Activated T-helper 2 cell treated with anti-CD3 and anti-CD28 coated beads, Interferon-gamma antibody, Interleukin-2, Interleukin-4, amounts not matched to agents 10 μg/mL and 5 μg/mL and 100 μg/mL, durations not matched to agents 14 hours and 24 hours and 36 hours (primary cell): ENCODE results near the gene TUBGCP4. TPM values are rescaled to one million over a fixed set of nuclear protein-coding genes. Genes with fewer than 3 reads are reported as not detected.
A peak's percentile ranks its signal among the peaks of the same experiment; 100 is the strongest.

Experiments
- DNase-seq: peaks from one replicate; pipeline ENCODE4 v3.0.0; 2021; ENCODE audit warnings: low spot score
- H3K27ac Mint-ChIP-seq: one replicate; pipeline ENCODE4 v1.8.0; 2021; ENCODE audit warnings: mixed read lengths
- H3K27me3 Mint-ChIP-seq: one replicate; pipeline ENCODE4 v1.8.0; 2021; ENCODE audit warnings: low read depth, mixed read lengths
- H3K36me3 Mint-ChIP-seq: one replicate; pipeline ENCODE4 v1.8.0; 2021; ENCODE audit warnings: low read depth, mixed read lengths
- H3K4me1 Mint-ChIP-seq: one replicate; pipeline ENCODE4 v1.8.0; 2021; ENCODE audit warnings: low read depth, mixed read lengths
- H3K4me3 Mint-ChIP-seq: one replicate; pipeline ENCODE4 v1.8.0; 2021; ENCODE audit warnings: low read depth, mild to moderate bottlenecking, moderate library complexity, mixed read lengths
- H3K9me3 Mint-ChIP-seq: one replicate; pipeline ENCODE4 v1.8.0; 2021; ENCODE audit warnings: mixed read lengths
- intact Hi-C: fragments of 100-400 bp; cut with micrococcal nuclease; formaldehyde crosslinking; loops from one replicate; pipeline ENCODE4 v1.15.1; 2023
- total RNA-seq: library from RNA; stranded (reverse); gene quantifications from 2 replicates; pipeline ENCODE4 v1.2.3, GENCODE V29; 2022

The TUBGCP4 gene
- total RNA-seq, 1 donor from 2014 or later = 48.2 TPM

- Mint-ChIP-seq H3K27ac (no peak overlapping the region), H3K27me3 (no peaks in the 10 kb centered on the region), H3K4me3 (no peak overlapping the region), H3K36me3 (peaks cover 67% of the 10 kb centered on the region), H3K9me3 (no peaks in the 10 kb centered on the region), H3K4me1 (no peaks in the 10 kb centered on the region)
- no peak for DNase-seq
- intact Hi-C loops = no loop called here
These were observed 41.2 kb downstream of the TUBGCP4 start for GRCh38 chr15:43412096-43412495.

GRCh38 chr15:43414196-43414595 is 43.3 kb downstream of the TUBGCP4 start:
- intact Hi-C loops = no loop called here
- no peaks in the 10 kb centered on the region for H3K27me3 Mint-ChIP-seq
- no peak overlapping the region for H3K27ac Mint-ChIP-seq
- no peaks in the 10 kb centered on the region for H3K9me3 Mint-ChIP-seq
- peaks cover 60% of the 10 kb centered on the region for H3K36me3 Mint-ChIP-seq
- no peak overlapping the region for H3K4me3 Mint-ChIP-seq
- H3K4me1 Mint-ChIP-seq = no peaks in the 10 kb centered on the region
- DNase-seq = no peak

GRCh38 chr15:43420435-43420834 is 49.5 kb downstream of the TUBGCP4 start:
- intact Hi-C loops = no loop called here
- no peaks in the 10 kb centered on the region for H3K9me3 Mint-ChIP-seq
- no peak for DNase-seq
- no peak overlapping the region for H3K4me3 Mint-ChIP-seq
- no peak overlapping the region for H3K27ac Mint-ChIP-seq
- no peaks in the 10 kb centered on the region for H3K27me3 Mint-ChIP-seq
- H3K4me1 Mint-ChIP-seq = peaks cover 6% of the 10 kb centered on the region
- H3K36me3 Mint-ChIP-seq = peaks cover 30% of the 10 kb centered on the region

GRCh38 chr15:43420876-43421275 is 50.0 kb downstream of the TUBGCP4 start:
- no peak for DNase-seq
- intact Hi-C loops = no loop called here
- Mint-ChIP-seq H3K36me3 (peaks cover 26% of the 10 kb centered on the region), H3K4me1 (peaks cover 6% of the 10 kb centered on the region), H3K9me3 (no peaks in the 10 kb centered on the region), H3K27me3 (no peaks in the 10 kb centered on the region), H3K27ac (no peak overlapping the region), H3K4me3 (no peak overlapping the region)

- H3K4me3 Mint-ChIP-seq = no peak overlapping the region
- no peaks in the 10 kb centered on the region for H3K9me3 Mint-ChIP-seq
These were observed 52.9 kb downstream of the TUBGCP4 start for GRCh38 chr15:43423793-43424192.

GRCh38 chr15:43429687-43430086 is 58.8 kb downstream of the TUBGCP4 start:
- Mint-ChIP-seq H3K27me3 (no peaks in the 10 kb centered on the region), H3K4me1 (no peaks in the 10 kb centered on the region), H3K9me3 (no peaks in the 10 kb centered on the region), H3K27ac (no peak overlapping the region), H3K36me3 (peaks cover 31% of the 10 kb centered on the region), H3K4me3 (no peak overlapping the region)
- intact Hi-C loops = loop anchor here (5.0 kb wide), 1 partner anchor 42 kb away; no protein-coding TSS in a partner anchor
- no peak for DNase-seq

More at GRCh38 chr15:43423793-43424192, 52.9 kb downstream of the TUBGCP4 start:
- no peak for DNase-seq
- intact Hi-C loops = no loop called here
- peaks cover 6% of the 10 kb centered on the region for H3K4me1 Mint-ChIP-seq
- no peaks in the 10 kb centered on the region for H3K27me3 Mint-ChIP-seq
- H3K36me3 Mint-ChIP-seq = peaks cover 30% of the 10 kb centered on the region
- H3K27ac Mint-ChIP-seq = no peak overlapping the region

- no peak overlapping the region for H3K27ac Mint-ChIP-seq
These were observed 62.3 kb downstream of the TUBGCP4 start for GRCh38 chr15:43433165-43433564.

GRCh38 chr15:43433661-43434303 is 62.9 kb downstream of the TUBGCP4 start:
- H3K4me1 Mint-ChIP-seq = no peaks in the 10 kb centered on the region
- H3K36me3 Mint-ChIP-seq = peaks cover 26% of the 10 kb centered on the region
- intact Hi-C loops = loop anchor here (5.0 kb wide), 1 partner anchor 46 kb away; no protein-coding TSS in a partner anchor
- no peak overlapping the region for H3K4me3 Mint-ChIP-seq
- DNase-seq = no peak
- H3K27ac Mint-ChIP-seq = no peak overlapping the region
- H3K27me3 Mint-ChIP-seq = no peaks in the 10 kb centered on the region
- H3K9me3 Mint-ChIP-seq = no peaks in the 10 kb centered on the region

More at GRCh38 chr15:43433165-43433564, 62.3 kb downstream of the TUBGCP4 start:
- Mint-ChIP-seq H3K36me3 (peaks cover 25% of the 10 kb centered on the region), H3K9me3 (no peaks in the 10 kb centered on the region), H3K4me3 (no peak overlapping the region), H3K27me3 (no peaks in the 10 kb centered on the region), H3K4me1 (no peaks in the 10 kb centered on the region)
- DNase-seq = no peak
- intact Hi-C loops = loop anchor here (5.0 kb wide), 1 partner anchor 46 kb away; no protein-coding TSS in a partner anchor

GRCh38 chr15:43434446-43434845 is 63.5 kb downstream of the TUBGCP4 start:
- no peak for DNase-seq
- H3K4me3 Mint-ChIP-seq = no peak overlapping the region
- H3K27me3 Mint-ChIP-seq = no peaks in the 10 kb centered on the region
- no peak overlapping the region for H3K27ac Mint-ChIP-seq
- intact Hi-C loops = loop anchor here (5.0 kb wide), 1 partner anchor 47 kb away; no protein-coding TSS in a partner anchor
- H3K9me3 Mint-ChIP-seq = no peaks in the 10 kb centered on the region
- peaks cover 26% of the 10 kb centered on the region for H3K36me3 Mint-ChIP-seq
- H3K4me1 Mint-ChIP-seq = no peaks in the 10 kb centered on the region

GRCh38 chr15:43436395-43436794 is 65.5 kb downstream of the TUBGCP4 start:
- Mint-ChIP-seq H3K27ac (no peak overlapping the region), H3K4me1 (peaks cover 7% of the 10 kb centered on the region), H3K27me3 (no peaks in the 10 kb centered on the region), H3K9me3 (no peaks in the 10 kb centered on the region), H3K36me3 (peaks cover 30% of the 10 kb centered on the region), H3K4me3 (no peak overlapping the region)
- intact Hi-C loops = no loop called here
- DNase-seq = no peak

- no peak for DNase-seq
- intact Hi-C loops = no loop called here
- H3K9me3 Mint-ChIP-seq = no peaks in the 10 kb centered on the region
- peaks cover 19% of the 10 kb centered on the region for H3K36me3 Mint-ChIP-seq
- H3K4me3 Mint-ChIP-seq = no peak overlapping the region
- H3K27me3 Mint-ChIP-seq = no peaks in the 10 kb centered on the region
- H3K4me1 Mint-ChIP-seq = peaks cover 7% of the 10 kb centered on the region
- no peak overlapping the region for H3K27ac Mint-ChIP-seq
These were observed 68.4 kb downstream of the TUBGCP4 start for GRCh38 chr15:43439268-43439667.

- Mint-ChIP-seq H3K9me3 (no peaks in the 10 kb centered on the region), H3K4me3 (no peak overlapping the region), H3K27me3 (no peaks in the 10 kb centered on the region), H3K4me1 (peaks cover 7% of the 10 kb centered on the region), H3K27ac (peak overlapping the region; percentile 93), H3K36me3 (peaks cover 29% of the 10 kb centered on the region)
- intact Hi-C loops = loop anchor here (2.0 kb wide), 1 partner anchor 70 kb away; no protein-coding TSS in a partner anchor
- DNase-seq = peak; percentile 19
These were observed 69.9 kb downstream of the TUBGCP4 start for GRCh38 chr15:43440721-43441281.

- Mint-ChIP-seq H3K4me3 (peak overlapping the region; percentile 33), H3K9me3 (no peaks in the 10 kb centered on the region), H3K27me3 (no peaks in the 10 kb centered on the region), H3K4me1 (peaks cover 7% of the 10 kb centered on the region), H3K36me3 (peaks cover 31% of the 10 kb centered on the region), H3K27ac (peak overlapping the region; percentile 93)
- no peak for DNase-seq
- intact Hi-C loops = loop anchor here (2.0 kb wide), 1 partner anchor 69 kb away; no protein-coding TSS in a partner anchor
These were observed 70.4 kb downstream of the TUBGCP4 start for GRCh38 chr15:43441316-43441715.
